ENCODE data around the gene KCTD3. TPM values are rescaled to one million over a fixed set of nuclear protein-coding genes. Genes with fewer than 3 reads are reported as not detected.

The KCTD3 gene
- total and polyA plus RNA-seq, 2 donors (not counting 3 experiments of a cell fraction or from before 2014, with no cell fraction given): 19.1 to 28.3 TPM

DNA sequence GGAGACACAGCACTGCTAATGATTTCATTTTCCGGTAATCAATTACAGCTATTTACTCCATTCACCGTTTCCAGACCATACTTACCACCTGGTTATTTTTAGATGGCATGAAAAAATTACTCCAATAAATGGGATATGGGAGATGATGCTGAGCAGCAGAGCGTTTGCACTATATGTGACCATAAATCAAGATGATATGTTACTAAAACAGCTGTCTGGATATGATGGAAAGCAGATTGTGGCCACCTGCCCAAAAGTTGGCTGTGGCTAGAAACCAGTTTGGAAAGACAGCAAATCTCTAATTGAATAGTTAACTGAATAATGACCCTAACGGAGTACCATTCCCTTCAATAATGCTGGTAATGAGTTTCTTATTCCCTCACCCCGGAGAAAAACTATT lies 22.5 kb upstream of the KCTD3 start:
- no peaks in the 10 kb centered on the region for H4K20me1 ChIP-seq (replicated peaks; ENCODE audit: control insufficient read depth, extremely low read depth, insufficient read depth, low read length)
- TF ChIP-seq CTCF (IDR thresholded peaks at IDR 0.05; ENCODE audit: extremely low read depth in 1 of 2, insufficient read depth in 1 of 2, low read depth in 1 of 2, low read length in 2 of 2) (no peak), GATA2 (IDR thresholded peaks at IDR 0.05; ENCODE audit: insufficient read depth, insufficient read length, low read depth, low read length) (no peak), MYC (IDR thresholded peaks at IDR 0.05; ENCODE audit: low read depth, low read length) (no peak), JUN (IDR thresholded peaks at IDR 0.05; ENCODE audit: borderline replicate concordance, insufficient read depth, insufficient read length, low read depth) (no peak), FOS (IDR thresholded peaks at IDR 0.05; ENCODE audit: borderline replicate concordance, insufficient read depth, low read length) (no peak), POLR2A (IDR thresholded peaks at IDR 0.05; ENCODE audit: low read depth, low read length) (no peak), EZH2 (IDR thresholded peaks at IDR 0.05; ENCODE audit: borderline replicate concordance, low read depth, low read length, severe bottlenecking) (no peak), POLR2AphosphoS5 (IDR thresholded peaks at IDR 0.05; ENCODE audit: insufficient read depth, low read depth, low read length) (no peak)
- TF ChIP-seq, protein P1, sequence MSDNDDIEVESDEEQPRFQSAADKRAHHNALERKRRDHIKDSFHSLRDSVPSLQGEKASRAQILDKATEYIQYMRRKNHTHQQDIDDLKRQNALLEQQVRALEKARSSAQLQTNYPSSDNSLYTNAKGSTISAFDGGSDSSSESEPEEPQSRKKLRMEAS (IDR thresholded peaks at IDR 0.05; ENCODE audit: insufficient read depth, insufficient read length): no peak
- H3K27ac ChIP-seq (ENCODE audit: insufficient read depth, low read depth, low read length): no peak overlapping the region
- H3K4me3 ChIP-seq (replicated peaks in 1 of 3; ENCODE audit: insufficient read depth in 1 of 3, low read depth in 1 of 3, low read length in 3 of 3): no peak overlapping the region
- CTCF ChIA-PET: interaction anchor here (1.9 kb wide), 1 partner anchor 18 kb away, joined by 8 read pairs; no protein-coding TSS in a partner anchor
- H3K27me3 ChIP-seq (ENCODE audit: control insufficient read depth in 2 of 2, insufficient read depth in 2 of 2, low read length in 2 of 2): peaks cover 2 to 7% of the 10 kb centered on the region in 2 experiments
- no peak overlapping the region for H3K4me2 ChIP-seq (ENCODE audit: insufficient read depth, low read length)
- FAIRE-seq (no peak), DNase-seq (ENCODE audit: low read depth, low spot score) (no peak)
- no peaks in the 10 kb centered on the region for H3K9me3 ChIP-seq (replicated peaks; ENCODE audit: control insufficient read depth, insufficient read depth, low read length)
- dilution Hi-C loops (cut with MboI; ENCODE audit: extremely low pct_ligation_motif_present, low sequenced_read_pairs): no loop called here
- POLR2A ChIA-PET: no interaction called here
- no peak overlapping the region for H2AFZ ChIP-seq (ENCODE audit: low read depth, low read length)
- BruUV-seq (replicated peaks): no TSS peak
- H3K9me1 ChIP-seq (replicated peaks; ENCODE audit: control insufficient read depth, extremely low read depth, insufficient read depth, low read length): no peaks in the 10 kb centered on the region
- no peaks in the 10 kb centered on the region for H3K36me3 ChIP-seq (ENCODE audit: control insufficient read depth in 2 of 2, extremely low read depth in 1 of 2, insufficient read depth in 2 of 2, low read length in 2 of 2)
- intact Hi-C loops (cut with micrococcal nuclease): no loop called here
- no peak overlapping the region for H3K9ac ChIP-seq (replicated peaks; ENCODE audit: extremely low read depth, insufficient read depth, low read length)
- no peaks in the 10 kb centered on the region for H3K4me1 ChIP-seq (ENCODE audit: control insufficient read depth, extremely low read depth, insufficient read depth, low read length)
- no peaks in the 10 kb centered on the region for H3K79me2 ChIP-seq (ENCODE audit: control insufficient read depth, insufficient read depth, low read length)
